Left renal pelvis (tissue), 4 donors: ENCODE data around the gene WDR11. TPM values are rescaled to one million over a fixed set of nuclear protein-coding genes. Genes with fewer than 3 reads are reported as not detected.
A peak's percentile ranks its signal among the peaks of the same experiment; 100 is the strongest.
"Not testable (repeated sequence)": the region's sequence is repeated elsewhere in the genome, so short reads cannot be mapped to it uniquely, and the experiment has no call there.

Source experiments
- DNase-seq, 4 donors: peaks; one replicate each; pipeline ENCODE4 v3.0.0-alpha.2; 2013; ENCODE audit warnings: low read depth in 4 of 4, low spot score in 3 of 4
- polyA plus RNA-seq, 4 donors: library from polyadenylated mRNA; unstranded; fragments of 120-200 nt; gene quantifications; one replicate each; pipeline ENCODE4 v1.2.1, GENCODE V29; 2013; ENCODE audit not compliant: insufficient read length in 4 of 4

Gene WDR11
- polyA plus RNA-seq, 4 donors, result 49.9 to 93.6 (median 66.8) TPM

DNA sequence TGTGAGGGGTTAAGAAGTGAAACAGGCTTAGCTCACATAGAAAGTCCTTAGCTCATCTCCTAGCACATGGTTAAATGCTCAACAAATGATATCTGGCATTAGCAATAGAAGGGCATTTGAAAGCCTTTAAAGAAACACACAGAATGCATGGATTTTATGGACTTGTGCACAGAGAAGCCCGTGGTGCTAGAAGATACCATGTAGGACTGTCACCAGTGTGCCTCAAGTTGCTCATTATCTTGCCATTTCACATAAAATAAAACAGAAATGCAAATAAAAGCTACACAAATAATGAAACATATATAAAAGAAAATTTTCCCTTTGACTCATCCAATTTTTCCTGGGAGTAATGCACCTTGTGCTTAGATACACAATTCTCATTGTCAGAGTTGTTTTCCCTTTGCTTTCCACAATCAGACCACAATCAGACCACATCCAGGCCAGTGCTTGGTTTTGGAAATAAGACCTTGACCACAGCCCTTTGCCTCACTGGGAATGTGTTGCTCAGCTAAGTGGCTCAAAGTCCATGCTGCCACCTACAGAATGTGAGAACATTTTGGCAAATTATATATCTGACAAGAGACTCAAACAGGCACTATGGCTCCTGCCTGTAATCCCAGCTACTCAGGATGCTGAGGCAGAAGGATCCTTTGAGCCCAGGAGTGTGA lies 9.5 kb upstream of the WDR11 start:
- DNase-seq, result no peak

DNA sequence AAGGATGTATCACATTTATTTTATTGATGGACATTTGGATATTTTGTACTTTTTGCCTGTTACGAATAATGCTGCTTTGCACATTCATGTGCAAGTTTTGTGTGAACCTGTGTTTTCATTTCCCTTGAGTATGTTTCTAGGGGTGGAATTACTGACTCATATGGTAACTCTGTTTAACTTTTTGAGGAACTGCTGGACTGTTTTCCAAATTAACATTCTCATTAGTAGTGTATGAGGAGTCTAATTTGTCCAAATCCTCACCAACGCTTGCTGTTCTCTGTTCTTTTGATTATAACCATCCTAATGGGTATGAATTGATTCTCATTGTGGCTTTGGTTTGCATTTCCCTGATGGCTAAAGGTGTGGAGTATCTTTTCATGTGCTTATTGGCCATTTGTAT lies 3.2 kb downstream of the WDR11 start:
- no peak for DNase-seq

DNA sequence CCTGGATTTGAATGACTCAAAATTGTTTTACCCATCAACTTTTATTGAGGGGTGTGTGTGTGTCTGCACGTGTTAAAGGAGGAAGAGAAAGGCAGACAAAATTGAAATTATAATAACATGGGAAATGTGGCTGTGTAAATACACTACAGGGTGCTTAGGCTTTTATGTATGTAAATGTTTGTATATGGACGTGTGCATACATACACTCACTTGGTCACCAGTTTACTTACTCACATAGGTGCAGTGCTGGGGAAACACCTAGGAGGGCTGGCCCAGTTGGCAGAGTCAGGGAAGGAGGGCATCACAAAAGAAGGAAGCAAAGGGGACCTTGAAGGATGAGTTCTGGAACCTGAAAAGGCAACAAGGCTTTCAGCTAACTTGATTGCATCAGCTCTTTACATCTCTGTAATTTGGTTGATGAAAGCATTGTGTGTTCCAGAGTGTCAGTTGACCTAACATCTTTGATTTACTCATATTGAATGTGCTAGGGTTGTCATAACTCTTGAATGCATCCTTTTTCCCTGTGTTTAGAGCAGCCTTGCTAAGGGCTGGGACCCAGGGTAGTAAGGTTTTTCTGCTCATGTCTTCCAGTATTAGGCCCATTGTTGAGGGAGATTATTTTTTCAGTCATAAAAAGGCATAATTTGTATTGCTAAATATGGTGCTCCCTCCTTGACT lies 10.2 kb downstream of the WDR11 start:
- no peak for DNase-seq

DNA sequence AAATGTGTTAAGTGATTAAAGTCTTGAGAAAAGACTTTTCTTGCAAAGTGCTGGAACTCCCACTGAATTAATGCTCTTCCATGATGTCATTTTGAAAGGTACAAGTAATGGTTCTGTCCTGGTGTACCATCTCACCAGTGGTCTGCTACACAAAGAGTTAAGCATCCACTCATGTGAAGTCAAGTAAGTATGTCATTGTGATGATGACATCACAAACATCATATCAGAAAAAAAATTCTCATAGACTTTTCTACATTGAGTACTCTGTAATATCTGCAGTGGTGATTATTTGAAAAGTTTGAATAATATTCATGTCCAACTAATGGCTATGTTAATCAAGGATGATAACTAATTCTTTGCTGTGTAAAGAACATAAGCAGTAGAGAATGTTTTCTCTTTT lies 22.6 kb downstream of the WDR11 start:
- no peak for DNase-seq

DNA sequence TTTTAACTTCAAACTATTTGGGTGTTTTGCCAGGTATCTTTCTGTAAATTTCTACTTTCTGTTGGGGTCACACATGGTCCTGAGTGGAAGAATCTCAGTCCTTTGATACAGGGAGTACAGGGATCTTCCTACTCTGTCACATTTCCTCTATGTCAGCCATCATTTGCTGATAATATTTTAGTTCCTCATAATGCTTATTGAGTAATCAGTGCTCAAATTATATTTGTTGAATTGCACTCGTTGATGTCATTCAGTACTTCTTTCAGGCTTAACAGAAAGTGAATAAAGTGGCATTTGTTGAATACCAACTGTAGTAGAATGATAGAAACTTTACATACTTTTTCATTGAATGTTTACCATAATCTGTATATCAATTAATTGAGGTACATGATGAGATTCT lies 31.9 kb downstream of the WDR11 start:
- no peak for DNase-seq

DNA sequence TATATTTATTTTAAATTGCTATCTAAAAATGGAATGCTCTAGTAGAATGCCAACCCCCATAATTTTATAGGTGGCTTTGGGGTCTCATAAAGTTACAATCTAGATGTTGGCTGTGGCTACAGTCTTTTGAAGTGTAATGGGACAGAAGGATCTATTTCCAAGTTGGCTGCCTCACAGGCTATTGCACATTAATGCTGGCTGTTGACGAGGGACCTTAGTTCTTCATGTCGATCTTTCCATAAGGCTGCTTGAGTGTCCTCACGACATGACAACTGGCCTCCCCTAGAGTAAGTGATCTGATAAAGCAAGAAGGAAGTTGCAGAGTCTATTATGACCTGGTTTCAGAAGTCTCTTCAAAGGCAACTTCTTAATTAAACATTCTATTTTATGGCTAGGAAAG lies 36.3 kb downstream of the WDR11 start:
- no peak for DNase-seq

DNA sequence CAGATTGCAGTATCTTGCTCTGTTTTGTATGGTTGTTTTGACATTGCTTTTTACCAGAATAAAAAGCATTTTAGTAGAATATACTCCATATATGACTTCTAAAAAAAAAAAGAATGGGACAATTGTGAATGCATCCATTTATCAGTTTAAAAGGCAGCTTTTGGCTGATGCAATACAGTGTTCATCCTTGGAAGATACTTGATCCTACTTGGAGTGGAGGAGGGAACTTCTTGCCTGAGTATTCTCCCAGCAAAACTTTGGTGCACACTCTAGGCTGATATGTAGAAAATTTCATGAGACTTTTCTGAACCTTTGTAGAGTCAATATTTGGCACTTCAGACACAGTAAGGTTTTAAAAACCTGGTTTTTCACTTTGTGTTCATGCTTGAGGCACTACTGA lies 40.2 kb downstream of the WDR11 start:
- no peak for DNase-seq

DNA sequence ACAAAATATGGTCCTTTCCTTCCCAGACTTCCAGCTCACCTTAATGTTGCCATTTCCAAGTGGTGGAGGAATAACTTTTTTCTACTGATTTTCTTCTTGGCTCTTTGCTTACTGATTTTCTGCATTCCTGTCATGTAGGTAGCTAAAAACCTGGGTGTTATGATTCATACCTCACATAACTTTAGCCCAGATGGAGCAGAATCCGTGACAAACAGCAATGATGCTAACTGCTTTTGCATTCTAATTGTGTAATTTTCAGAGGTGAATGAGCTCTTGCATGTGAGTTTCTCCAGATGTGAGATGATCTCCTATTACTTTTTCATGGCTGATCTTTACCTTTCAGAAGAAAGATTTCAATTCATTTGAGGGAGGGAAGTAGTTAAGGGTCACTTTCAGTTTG lies 43.4 kb downstream of the WDR11 start:
- DNase-seq, result no peak

DNA sequence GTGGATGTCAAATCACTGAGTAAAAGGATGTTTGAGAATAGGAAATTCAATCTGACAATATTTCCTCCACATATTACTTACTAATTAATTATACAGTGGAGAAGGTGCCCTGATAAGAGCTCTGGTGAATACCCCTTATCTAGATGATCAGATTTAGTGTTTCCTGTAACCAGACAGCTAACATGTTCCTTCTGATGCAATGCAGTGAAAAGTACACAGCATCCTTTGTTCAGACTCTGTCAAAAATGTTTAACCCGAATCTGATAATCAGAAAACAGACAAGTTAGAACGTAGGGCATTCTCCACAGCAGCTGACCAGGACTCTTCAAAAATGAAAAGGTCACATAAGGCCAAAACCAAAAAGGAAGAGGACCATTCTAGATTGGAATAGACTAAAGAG lies 46.2 kb downstream of the WDR11 start:
- DNase-seq, result no peak

DNA sequence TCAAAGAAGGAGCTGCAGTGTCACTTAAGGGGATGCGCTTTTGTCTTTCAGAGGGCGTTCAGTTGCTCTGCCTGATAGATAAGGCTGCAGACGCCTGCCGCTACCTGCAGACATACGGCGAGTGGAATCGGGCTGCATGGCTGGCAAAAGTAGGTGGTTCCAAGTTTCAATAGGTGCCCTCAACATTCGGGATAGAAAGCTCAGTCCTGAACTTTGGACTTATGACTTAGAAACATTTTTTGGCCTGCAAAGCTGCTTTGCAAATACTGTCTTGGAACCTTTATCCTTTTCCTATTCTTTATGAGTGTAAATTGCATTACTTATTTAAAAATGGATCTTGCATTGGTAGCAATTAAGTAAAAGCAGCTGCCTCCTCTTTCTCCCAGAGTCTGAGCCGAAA lies 54.1 kb downstream of the WDR11 start:
- no peak for DNase-seq

DNA sequence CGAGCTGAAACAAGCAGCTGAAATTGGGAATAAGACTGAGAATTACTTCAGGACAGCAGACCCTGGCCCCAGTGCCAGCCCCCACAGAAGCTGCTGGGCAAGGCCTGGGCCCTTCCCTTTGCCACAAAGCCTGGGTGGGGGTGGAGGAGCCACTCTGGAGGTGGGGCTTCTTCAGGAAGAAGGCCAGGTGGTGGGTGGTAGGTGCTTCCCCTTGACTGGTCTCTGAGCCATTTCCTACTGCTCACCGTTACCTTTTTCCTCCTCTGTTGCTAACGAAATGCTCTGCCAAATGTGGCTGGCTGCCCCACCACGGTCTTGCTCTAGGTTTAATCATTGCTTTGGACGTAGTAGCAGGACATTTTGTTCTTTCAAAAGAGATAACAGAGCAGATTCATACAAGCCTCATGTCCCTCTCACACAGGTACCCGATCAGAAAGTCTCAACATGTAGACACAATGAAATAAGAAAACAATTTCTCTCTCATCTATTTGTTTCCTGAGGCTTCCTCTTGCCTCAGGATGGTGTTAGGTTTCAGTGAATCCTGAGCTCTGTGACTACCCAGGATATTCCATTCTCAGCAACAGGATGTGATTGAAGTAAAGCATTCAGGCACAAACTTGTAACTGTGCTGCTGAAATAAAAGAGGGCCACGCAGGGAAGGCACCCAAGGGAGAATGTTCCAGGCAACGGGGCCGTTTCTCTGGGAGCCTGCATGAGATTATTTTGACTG lies 66.5 kb downstream of the WDR11 start:
- DNase-seq, result no peak

DNA sequence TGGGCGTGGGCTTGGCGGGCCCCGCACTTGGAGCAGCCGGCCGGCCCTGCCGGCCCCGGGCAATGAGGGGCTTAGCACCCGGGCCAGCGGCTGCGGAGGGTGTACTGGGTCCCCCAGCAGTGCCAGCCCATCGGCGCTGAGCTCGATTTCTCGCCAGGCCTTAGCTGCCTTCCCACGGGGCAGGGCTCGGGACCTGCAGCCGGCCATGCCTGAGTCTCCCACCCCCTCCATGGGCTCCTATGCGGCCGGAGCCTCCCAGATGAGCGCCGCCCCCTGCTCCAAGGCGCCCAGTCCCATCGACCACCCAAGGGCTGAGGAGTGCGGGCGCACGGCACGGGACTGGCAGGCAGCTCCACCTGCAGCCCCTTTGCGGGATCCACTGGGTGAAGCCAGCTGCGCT lies 72.7 kb downstream of the WDR11 start:
- DNase-seq, result not testable (repeated sequence)

DNA sequence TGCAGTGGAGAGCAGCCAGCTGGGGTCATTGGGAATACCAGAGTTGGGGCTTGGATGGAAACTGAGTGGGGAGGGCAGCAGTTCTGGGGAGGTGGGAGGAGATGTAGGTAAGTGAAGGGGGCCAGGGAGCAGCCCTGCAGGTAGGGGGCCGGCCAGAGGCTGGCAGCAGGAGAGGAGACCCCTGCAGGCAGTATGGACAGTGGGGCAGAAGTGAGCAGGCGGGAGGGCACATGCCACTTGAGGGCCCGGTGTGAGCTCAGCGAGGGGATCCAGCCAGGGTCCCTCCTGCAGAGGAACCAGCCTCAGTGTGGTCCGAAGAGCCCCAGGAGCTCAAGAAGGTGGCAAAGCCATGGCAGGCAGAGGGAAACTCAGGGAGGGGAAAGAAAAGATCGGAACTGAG lies 75.4 kb downstream of the WDR11 start:
- DNase-seq, result no peak

DNA sequence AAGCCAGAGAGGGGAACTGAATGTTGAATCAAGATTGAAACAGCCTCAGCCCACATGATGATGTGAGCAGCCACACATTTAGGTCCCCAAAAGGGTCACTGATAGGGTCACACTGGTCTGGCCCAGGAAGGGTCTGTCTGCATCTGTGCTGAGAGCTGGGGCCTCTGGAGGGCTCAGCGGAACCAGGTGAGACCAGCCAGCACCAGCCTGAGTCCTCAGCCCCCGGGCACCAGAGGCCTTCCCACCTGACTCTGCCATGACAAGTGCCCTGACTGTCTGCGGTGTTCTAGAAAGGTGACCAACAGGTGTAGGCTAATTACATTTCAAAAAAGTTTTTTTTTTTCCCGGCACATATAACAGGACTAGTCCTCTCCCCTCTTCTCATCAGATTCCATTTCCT lies 76.2 kb downstream of the WDR11 start:
- no peak for DNase-seq

DNA sequence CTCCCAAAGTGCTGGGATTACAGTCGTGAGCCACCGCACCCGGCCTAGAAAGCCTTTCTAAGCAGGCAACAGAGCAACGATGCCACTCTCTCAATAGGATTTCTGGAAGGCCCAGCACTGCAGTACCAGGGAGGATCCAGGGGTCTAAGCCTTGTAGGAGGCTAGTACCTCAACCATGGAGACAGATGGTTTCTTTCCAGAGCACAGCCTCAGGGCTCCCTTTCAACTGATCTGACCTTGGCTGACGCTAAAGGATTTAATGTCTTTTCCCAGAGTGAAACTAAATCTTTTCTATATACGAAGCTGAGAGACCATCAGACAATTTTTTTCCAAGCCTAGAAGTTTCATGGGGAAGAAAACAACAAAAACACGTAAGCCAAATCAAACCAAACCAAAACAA lies 78.0 kb downstream of the WDR11 start:
- peak in 2 of 4 donors; percentile 68 to 73 for DNase-seq

DNA sequence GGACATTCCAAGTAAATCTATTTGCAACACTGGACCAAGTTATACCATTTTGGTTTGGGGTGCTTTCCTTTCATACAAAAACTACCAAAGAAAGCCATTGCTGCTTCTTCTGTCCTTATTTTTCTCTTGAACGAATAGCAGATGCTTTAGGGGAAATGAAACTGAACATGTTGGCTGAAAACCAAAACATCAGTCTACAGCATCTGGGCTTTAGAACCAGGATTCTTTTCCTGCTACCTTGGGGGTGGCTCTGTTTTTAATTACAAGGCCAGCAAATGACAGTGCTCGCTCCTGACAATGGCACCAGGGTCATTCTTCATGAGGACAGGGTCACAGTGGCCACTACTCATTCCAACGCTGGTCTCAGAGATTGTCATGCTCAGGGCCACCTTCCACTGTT lies 80.3 kb downstream of the WDR11 start:
- no peak for DNase-seq

DNA sequence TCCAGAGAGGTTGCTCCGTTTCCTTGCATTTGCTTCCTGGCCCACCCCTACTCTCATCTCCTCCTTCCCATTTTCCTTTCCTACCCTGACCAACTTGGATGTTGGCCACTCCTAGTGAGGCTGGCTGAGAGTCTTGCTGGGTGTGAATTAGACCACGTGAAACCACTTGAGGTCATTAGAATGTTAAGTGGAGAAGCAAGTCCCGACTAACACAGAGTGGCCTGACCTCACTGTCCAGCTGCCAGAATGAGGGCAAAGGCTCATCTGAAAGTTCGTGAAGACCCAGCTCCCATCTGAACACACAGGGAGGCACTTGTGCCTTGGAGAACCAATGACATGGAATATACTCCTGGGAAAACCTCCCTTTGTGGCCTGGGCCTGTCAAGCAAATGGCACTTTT lies 80.8 kb downstream of the WDR11 start:
- DNase-seq, result no peak

DNA sequence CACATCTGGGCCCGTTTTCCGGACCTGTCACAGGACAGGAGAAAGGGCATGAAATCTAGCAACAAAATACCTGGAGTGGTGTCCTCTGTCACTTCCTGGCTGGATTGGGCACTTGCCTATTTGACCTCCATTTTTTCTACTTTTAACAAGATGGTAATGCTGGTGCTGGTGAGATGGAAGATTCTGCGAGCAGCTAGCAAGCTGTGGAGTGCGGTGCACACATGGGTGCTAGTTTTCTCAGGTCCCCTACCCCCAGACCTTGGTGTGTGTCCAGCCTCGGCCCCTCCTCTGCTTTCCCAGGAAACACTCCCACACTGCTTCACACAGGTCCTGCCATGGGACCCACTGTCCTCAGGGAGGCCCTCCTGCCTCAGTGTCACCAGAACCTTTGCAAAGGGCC lies 87.7 kb downstream of the WDR11 start:
- no peak for DNase-seq

DNA sequence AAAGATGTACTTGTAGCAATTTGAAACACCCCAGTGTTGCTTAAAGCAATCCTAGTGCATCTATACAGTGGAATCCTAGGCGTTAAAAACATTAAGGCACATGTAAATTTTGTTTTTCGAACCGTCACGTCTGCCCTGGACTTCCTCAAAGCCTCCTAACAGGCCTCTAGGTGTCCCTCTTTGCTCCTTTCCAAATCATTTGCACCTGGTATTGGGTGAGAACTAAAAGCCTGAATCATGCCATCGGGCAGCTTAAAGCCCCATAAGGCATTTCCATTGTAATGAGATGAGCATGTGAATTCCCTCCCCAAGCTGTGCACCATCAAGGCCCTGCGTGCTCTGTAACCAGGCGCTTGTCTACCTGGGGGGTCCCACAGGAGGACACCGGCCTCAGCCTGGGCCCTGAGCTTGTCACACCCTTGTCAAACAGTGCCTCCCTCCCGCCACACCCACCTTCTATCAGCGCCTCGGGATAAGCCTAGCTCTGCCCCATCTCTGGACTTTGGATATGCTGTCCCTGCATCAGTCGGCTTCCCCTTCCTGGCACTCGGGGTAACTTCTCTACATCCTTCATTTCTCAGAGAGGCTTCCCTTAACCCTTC lies 89.2 kb downstream of the WDR11 start:
- no peak for DNase-seq

DNA sequence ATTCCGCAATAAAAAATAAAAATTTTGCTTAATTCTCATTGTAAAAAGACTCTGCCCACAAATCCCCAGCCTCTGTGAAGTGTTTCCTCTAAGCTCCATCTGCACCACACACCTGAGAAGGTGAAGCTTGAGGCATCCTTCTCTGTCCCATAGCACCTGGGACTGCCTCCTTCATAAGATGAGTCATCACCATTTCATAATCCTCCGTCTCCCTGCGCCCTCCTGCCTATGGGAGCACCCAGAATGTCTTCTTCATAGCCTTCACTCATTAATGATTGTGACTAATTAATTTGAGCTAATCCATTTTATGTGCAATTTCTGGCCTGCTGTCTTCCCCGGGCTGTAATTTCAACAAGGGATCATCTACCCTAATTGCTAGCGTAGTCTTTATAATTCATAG lies 90.3 kb downstream of the WDR11 start:
- no peak for DNase-seq

DNA sequence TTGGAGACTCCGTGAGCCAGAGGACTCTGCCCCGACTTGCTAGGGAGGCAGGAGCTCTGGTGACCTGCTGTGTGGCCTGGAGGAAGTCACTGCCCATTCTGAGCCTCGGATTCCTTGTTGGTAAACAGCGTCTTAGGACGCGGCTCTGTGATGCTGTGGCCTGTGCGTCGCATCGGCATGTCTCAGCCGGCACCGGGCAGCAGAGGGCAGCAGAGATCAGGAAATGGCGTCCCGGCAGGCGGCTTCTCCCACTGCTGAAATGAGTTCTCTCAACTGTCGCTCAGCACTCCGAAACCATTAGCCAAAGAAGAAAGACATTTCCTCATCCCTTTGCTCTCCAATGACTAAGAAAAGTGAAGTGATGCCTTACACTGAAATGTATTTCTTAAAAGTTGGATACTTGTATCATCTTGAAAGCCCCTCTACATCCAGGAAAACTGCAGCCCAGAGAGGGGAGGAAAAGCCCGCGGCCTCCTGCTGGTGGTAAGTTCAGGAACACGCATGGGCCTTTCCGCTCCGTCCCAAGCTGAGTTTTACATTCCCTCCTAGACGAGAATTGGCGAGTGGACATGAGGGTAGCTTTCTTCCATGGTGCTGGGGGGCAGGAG lies 91.7 kb downstream of the WDR11 start:
- peak in 2 of 4 donors; percentile 64 to 71 for DNase-seq
